GM18526 (cell line): ENCODE measurements around the gene SDHB.

Experiments used
- POLR2A ChIP-seq: IDR thresholded peaks from 3 replicates; pipeline ENCODE4 v1.6.1; 2011; ENCODE audit not compliant: insufficient read length; ENCODE audit errors: extremely low read depth

SDHB gene

GRCh38 chr1:16977377-16977776, 76.5 kb downstream of the SDHB start:
- no peak for TF ChIP-seq POLR2A

GRCh38 chr1:16976966-16977365, 76.9 kb downstream of the SDHB start:
- no peak for TF ChIP-seq POLR2A

GRCh38 chr1:16975838-16976237, 78.0 kb downstream of the SDHB start:
- no peak for TF ChIP-seq POLR2A

- no peak for TF ChIP-seq POLR2A
These were observed 78.6 kb downstream of the SDHB start for GRCh38 chr1:16975211-16975610.

GRCh38 chr1:16973215-16973614, 80.6 kb downstream of the SDHB start:
- TF ChIP-seq POLR2A, result no peak

- no peak for TF ChIP-seq POLR2A
These were observed 81.5 kb downstream of the SDHB start for GRCh38 chr1:16972189-16972895.

GRCh38 chr1:16971341-16972188, 82.3 kb downstream of the SDHB start:
- no peak for TF ChIP-seq POLR2A

GRCh38 chr1:16970132-16970910, 83.5 kb downstream of the SDHB start:
- no peak for TF ChIP-seq POLR2A

- TF ChIP-seq POLR2A, result no peak
These were observed 84.2 kb downstream of the SDHB start for GRCh38 chr1:16969651-16970050.

GRCh38 chr1:16969057-16969611, 84.7 kb downstream of the SDHB start:
- no peak for TF ChIP-seq POLR2A
